ENCODE measurements around the gene LRRC28.

Gene LRRC28

DNA sequence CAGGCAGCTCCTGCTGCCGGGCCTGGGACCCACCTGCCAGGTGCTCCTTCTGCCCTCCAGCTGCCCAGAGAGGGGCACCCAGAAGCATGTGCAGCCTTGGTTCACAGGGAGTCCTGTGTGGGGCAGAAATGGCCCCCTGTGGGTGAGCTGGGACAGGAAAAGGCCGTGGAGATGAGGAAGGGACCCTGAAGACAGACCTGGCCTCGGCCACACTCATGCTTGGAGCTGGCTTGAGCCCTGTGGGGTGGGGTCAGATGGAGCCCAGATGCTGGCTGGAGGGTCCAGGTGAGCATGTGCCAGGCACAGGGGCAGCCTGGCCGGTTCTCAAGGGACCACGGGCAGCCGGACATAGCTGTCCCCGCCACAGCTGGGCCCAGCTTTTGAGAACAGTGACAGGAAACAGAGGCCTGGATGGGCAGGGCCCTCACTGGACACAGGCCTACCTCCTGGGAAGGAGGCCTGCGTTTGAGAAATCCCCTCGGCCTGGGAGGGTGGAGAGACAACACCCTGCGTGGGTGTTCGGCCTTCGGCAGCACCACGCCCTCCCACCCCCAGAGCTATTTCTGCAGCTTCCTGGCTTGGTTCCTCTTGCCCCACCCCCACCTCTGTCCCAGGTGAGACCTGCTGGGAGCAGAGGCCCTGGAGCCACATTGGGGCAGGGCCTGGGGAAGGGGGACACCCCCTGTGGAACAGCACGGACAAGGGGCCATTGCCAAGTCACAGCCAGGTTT lies 181.9 kb downstream of the LRRC28 start:
- peak; percentile 15 to 62 for DNase-seq
- Histone ChIP-seq H3K4me1 (peaks cover 0 to 42% (median 24%) of the 10 kb centered on the region in 4 donors), H3K27me3 (no peaks in the 10 kb centered on the region), H3K36me3 (no peaks in the 10 kb centered on the region), H3K27ac (no peak overlapping the region), H3K4me3 (no peak overlapping the region), H3K9me3 (no peaks in the 10 kb centered on the region)
- TF ChIP-seq, protein P1, sequence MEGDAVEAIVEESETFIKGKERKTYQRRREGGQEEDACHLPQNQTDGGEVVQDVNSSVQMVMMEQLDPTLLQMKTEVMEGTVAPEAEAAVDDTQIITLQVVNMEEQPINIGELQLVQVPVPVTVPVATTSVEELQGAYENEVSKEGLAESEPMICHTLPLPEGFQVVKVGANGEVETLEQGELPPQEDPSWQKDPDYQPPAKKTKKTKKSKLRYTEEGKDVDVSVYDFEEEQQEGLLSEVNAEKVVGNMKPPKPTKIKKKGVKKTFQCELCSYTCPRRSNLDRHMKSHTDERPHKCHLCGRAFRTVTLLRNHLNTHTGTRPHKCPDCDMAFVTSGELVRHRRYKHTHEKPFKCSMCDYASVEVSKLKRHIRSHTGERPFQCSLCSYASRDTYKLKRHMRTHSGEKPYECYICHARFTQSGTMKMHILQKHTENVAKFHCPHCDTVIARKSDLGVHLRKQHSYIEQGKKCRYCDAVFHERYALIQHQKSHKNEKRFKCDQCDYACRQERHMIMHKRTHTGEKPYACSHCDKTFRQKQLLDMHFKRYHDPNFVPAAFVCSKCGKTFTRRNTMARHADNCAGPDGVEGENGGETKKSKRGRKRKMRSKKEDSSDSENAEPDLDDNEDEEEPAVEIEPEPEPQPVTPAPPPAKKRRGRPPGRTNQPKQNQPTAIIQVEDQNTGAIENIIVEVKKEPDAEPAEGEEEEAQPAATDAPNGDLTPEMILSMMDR (IDR thresholded peaks at IDR 0.05): no peak
- intact Hi-C loops (cut with DNase I; ENCODE audit: low total_unique reads): loop anchor here (10.0 kb wide), 1 partner anchor 132 kb away; the partner anchor contains the start of gene MEF2A

- Histone ChIP-seq H3K9me3 (no peaks in the 10 kb centered on the region), H3K4me1 (peaks cover 4 to 47% (median 28%) of the 10 kb centered on the region in 4 donors), H3K27ac (no peak overlapping the region), H3K36me3 (no peaks in the 10 kb centered on the region), H3K27me3 (no peaks in the 10 kb centered on the region), H3K4me3 (no peak overlapping the region)
- DNase-seq: peak; percentile 11 to 56
- intact Hi-C loops (cut with DNase I; ENCODE audit: low total_unique reads): loop anchor here (10.0 kb wide), 1 partner anchor 131 kb away; the partner anchor contains the start of gene MEF2A
- TF ChIP-seq, protein P1 (IDR thresholded peaks at IDR 0.05): no peak
These were observed 182.6 kb downstream of the LRRC28 start for GRCh38 chr15:99433757-99434450.

DNA sequence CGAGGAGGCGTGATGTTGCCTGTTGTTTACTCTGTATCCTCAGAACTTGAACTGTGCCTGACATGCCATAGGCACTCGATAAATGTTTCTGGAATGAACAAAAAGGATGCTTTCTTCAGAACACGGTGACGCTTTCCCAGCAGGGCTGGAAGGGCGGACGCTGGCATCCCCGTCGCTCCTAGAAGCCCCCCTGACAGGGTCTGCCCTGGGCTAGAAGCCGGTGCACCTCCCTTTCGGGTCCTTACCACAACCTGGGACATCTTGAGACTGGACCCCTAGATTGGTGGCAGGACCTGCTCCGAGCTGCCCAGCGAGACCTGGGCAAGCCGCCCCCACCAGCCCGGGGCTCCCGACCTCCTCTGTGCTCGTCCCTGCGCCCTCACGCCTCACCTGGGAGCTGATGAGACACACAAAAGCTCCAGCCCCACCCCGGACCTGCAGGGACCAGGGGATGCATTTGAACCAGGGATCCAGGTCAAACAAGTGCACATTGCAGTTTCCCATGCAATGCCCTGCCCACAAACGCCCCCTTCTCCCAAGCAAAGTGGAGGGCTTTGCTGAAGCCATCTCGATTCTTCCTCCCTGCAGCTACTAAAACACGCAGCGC lies 183.3 kb downstream of the LRRC28 start:
- Histone ChIP-seq H3K9me3 (no peaks in the 10 kb centered on the region), H3K27me3 (no peaks in the 10 kb centered on the region), H3K27ac (no peak overlapping the region), H3K4me1 (peaks cover 4 to 47% (median 29%) of the 10 kb centered on the region in 4 donors), H3K36me3 (no peaks in the 10 kb centered on the region), H3K4me3 (no peak overlapping the region)
- peak; percentile 10 to 51 for DNase-seq
- intact Hi-C loops (cut with DNase I; ENCODE audit: low total_unique reads): loop anchor here (10.0 kb wide), 1 partner anchor 130 kb away; the partner anchor contains the start of gene MEF2A
- TF ChIP-seq, protein P1 (IDR thresholded peaks at IDR 0.05): no peak

DNA sequence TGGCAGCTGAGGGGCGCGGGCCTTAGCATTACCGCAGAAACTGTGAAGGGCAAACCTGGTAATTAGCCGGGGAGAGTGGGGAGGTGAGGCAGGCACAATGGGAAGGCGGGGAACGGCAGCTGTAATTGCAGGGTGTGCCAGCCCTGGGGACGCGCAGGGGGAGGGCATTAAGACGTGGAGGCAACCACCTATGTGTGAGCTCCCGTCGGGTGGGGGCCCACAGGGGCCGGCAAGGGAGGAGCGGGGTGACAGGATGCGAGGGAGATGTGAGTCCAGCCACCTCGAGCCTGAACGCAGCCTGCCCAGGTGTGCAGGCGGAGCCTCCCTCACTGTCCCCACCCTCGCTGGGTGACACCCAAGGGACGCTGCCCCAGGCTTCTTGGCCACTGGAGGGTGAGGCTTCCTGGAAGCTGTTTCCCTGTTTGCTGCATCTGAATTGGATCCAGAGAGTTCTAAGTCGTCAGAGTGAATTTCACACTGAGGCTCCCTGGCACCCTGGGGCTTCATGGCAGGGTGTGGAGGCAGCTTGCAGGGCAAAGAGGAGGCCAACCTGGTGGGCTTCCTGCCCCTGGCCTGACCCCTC lies 183.9 kb downstream of the LRRC28 start:
- Histone ChIP-seq H3K4me3 (no peak overlapping the region), H3K4me1 (peaks cover 4 to 47% (median 29%) of the 10 kb centered on the region in 4 donors), H3K27me3 (no peaks in the 10 kb centered on the region), H3K9me3 (no peaks in the 10 kb centered on the region), H3K36me3 (no peaks in the 10 kb centered on the region), H3K27ac (no peak overlapping the region)
- DNase-seq: peak; percentile 17 to 60
- TF ChIP-seq, protein P1 (IDR thresholded peaks at IDR 0.05): no peak
- intact Hi-C loops (cut with DNase I; ENCODE audit: low total_unique reads): loop anchor here (10.0 kb wide), 1 partner anchor 130 kb away; the partner anchor contains the start of gene MEF2A

DNA sequence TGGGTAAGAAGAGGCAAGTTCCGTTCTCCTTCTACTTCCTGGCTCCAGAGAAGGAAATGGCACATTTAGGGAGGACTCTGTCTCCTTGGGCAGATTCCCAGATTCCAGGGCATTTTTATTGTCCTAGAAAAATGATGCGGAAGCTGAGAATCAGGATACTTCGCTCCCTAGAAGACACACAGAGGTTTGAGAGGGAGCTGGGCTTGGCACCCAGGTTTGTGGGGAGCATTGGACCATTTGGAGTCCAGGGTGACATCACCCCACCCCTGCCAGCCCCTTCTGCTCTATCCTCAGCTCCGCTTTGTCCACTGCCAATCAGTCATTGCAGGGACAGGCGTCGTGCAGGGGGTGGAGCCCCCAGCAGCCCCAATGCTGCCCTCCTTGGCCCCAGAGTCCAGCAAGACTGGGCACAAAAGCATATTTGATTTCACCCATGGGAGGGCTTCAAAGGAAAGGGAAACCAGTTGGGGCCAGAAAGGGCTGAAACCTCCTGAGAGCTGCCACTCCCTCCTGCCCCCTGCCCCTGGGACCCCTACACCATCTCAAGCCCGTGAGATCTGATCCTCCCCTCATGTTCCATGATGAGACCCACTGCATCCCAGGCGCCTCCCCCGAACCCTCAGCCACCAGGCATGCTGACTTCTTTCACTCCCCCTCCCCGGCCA lies 184.7 kb downstream of the LRRC28 start:
- Histone ChIP-seq H3K27me3 (no peaks in the 10 kb centered on the region), H3K4me1 (peaks cover 4 to 49% (median 34%) of the 10 kb centered on the region in 4 donors), H3K36me3 (no peaks in the 10 kb centered on the region), H3K4me3 (no peak overlapping the region), H3K27ac (no peak overlapping the region), H3K9me3 (no peaks in the 10 kb centered on the region)
- TF ChIP-seq, protein P1 (IDR thresholded peaks at IDR 0.05): no peak
- no peak for DNase-seq
- intact Hi-C loops (cut with DNase I; ENCODE audit: low total_unique reads): loop anchor here (10.0 kb wide), 1 partner anchor 129 kb away; the partner anchor contains the start of gene MEF2A

Data from tibial artery (tissue), 4 donors.